GM21423 (cell line): ENCODE measurements around the gene NFATC1.

ENCODE experiments used
- ATAC-seq: cut with Tn5 transposase; IDR thresholded peaks from one replicate; pipeline ENCODE4 v1.9.1; 2021; ENCODE audit warnings: mild to moderate bottlenecking, moderate library complexity; ENCODE audit not compliant: unreplicated experiment

Gene NFATC1

GRCh38 chr18:79547413-79548076, 151.8 kb downstream of the NFATC1 start:
- ATAC-seq, result no peak

GRCh38 chr18:79548077-79548450, 152.3 kb downstream of the NFATC1 start:
- no peak for ATAC-seq

GRCh38 chr18:79548621-79548985, 152.9 kb downstream of the NFATC1 start:
- no peak for ATAC-seq

- no peak for ATAC-seq
Measured at GRCh38 chr18:79548986-79549637, 153.4 kb downstream of the NFATC1 start.

DNA sequence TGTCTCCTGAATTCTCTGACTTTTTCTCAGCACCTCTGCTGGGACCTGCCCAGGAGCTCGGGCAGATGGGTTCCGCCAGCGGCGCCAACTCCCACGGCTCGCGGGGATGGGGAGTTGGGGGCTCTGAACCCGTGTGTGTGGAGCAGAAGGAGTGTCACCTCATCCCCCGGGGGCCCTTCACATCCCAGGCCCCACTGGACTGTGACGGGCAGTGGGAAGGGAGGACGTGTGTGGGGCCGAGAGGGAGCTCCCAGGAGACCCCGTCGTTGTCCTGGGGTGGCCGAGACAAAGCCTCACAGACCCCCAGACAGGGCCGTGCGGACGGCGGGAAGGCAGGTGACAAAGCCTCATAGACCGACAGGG, 153.9 kb downstream of the NFATC1 start:
- no peak for ATAC-seq

GRCh38 chr18:79552140-79552631, 156.5 kb downstream of the NFATC1 start:
- ATAC-seq, result no peak

DNA sequence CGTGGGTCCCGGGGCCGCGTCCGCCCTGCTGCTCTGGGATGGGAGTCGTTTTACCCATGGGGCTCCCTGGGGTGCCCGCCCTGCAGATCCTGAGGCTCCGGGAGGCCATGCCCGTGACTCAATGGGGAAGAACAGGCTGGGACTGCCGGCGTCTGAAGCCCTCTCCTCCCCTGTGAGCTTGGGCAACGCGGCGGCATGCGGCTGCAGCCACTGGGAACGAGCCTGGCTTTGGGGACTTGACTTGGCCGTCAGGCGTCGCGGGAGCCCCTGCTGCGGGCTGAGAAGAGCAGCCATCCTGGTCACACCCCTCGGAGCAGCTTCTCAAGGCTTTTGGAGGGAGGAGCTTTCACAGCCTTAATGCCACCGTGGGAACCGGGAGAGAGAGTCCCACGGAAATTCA, 157.0 kb downstream of the NFATC1 start:
- ATAC-seq, result no peak

GRCh38 chr18:79553154-79553553, 157.4 kb downstream of the NFATC1 start:
- ATAC-seq, result no peak

DNA sequence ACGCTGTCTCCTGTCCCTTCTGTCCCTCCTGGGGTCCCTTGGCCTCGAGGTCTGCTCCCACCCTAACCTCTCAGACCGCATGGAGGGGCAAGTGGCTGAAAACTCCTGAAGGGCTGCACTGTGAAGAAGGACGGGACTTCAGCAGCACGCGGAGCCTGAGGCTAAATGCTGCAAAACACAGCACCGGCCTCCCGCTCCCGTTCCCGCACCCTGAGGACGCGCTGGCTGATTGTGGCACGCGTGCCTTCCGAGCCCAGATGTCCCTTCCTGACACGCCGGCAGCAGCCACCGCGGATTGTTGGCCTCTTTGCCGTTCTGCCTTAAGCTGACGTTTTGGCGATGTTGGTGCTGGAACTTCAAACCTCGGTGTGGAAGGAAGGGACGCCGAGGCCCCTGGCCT, 158.0 kb downstream of the NFATC1 start:
- no peak for ATAC-seq

DNA sequence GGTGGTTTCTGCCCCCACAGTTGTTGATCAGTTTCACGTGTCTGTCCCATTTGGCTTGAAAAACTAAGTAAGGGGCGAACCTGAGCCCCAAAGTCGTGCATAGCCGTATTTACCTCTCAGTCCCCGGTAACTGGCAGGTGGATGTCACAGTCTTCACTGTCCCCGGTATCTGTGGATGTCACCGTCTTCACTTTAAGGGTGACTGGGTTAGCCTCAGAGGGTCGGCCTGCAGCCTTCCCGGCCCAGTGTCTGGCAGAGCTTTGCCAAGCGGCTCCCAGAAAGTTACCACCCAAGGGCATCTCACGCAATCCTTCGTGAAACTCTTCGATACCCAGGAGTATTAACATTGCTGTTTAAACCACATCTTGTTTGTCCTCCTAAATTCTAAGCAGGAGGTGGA, 158.6 kb downstream of the NFATC1 start:
- ATAC-seq, result no peak

DNA sequence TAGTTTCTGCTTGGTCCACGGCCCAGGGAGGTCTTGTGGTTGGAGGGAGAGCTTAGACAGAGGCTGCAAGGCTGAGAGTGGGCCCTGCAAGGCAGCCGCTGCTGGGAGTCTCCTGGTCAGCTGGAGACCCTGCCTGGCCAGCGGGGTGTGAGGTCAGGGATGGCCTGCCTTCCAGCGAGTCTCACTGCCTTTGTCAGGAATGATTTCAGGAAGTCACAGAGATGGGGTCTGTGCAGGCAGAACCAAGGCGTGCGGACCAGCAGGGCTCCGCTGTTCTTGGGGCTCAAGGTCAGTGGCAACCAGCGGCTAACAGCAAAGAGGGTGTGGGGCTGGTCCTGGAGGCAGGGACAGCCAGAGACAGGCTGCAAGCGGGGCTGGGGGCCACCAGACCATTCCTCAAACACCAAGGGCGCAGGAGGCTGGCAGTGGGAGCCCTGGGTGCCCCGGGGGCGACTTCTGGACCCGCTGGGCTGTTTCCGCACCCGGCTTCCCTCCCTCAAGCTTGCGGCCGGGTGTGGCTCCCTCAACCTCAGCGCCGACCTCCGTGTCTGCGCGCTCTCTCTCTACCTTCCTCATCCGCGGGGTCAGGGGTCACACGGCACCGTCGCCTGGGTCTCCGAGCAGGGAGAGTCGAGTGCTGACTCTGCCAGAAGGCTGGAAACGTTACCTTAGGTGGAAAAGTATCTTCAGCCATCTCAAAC, 159.4 kb downstream of the NFATC1 start:
- ATAC-seq, result no peak

DNA sequence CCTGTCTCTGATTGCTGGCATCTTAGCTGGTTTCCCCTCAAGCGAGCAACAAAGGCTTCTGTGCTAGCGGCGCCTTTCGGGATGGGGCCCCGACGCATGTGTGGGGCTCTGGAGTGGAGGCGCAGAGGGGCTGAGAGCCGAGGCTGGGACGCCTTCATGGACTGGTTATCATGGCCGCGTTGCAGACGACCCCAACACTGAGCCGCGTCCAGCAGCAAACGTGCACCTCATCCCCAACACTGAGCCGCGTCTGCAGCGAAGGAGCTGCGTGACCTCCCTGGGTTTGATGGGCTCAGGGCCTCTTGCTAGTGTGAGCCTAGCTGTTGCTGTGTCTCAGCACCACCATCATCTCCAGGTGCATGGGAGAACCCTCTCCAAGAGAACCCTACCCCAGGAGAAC, 160.2 kb downstream of the NFATC1 start:
- no peak for ATAC-seq

DNA sequence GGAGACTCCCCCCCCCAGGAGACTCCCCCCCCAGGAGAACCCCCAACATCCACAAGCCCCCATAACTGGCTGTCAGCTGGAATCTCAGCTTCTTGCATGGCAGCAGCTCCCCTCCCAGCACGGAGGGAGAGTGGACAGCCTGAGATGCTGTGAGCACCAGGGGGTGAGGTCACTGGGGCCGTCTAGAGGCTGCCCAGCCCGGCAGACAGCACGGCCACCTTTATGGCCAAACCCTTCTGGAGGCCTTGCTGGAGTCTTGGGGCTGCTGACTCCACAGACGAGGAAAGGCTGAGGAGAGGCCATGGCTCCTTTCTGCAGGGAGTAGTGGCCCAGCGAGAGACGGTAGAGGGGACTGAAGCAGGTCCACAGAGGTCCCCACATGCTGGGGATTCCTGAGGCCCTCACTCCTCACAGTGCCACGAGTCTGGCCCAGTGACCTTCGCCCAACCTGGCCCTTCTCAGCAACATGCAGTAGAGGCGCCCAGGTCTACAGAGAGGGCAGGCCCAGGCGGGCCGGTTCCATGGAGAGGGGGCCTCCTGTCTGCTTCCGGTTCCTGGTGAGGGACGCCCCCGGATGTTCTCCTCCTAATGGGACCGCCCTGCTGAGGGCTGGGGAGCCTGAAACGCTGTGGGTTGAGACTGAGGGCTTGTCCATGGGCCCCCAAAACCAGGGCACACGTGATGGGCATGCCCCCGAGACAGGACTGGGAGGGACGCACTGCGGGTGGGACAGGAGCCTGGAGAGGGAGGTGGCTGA, 161.3 kb downstream of the NFATC1 start:
- ATAC-seq, result no peak

DNA sequence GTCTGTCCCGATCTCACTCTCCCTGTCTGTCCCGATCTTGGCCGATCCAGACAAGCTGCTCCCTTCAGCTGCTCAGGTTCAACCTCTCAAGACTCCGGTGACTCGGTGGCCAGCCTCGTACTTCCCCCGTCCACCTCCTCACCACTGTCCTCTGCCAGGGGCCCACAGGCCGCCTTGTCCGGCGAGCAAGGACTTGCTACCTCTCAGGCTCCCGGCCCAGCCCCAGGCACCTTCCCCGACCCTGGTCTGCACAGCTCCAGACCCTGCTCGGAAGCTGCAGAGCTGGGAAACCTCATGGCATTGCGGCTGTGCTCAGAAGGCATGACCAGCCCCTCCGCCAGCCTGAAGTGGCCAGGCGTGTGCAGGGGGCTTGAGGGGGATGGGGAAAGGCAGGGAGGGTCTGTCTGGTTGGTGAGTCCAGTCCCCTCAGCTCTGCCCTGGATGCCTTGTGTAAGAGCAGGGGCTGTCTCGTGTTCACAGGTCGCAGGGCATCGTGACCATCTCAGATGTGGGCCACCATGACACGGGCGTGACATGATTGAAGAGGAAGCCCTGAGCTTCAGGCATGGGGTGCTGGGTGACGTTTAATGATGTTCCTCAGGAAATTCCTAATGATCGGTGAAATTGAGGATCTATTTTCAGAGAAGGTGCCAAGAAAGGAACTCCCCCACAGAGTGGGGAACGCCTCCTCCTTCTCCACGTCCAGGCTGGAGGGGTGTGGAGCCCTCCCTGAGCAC, 162.6 kb downstream of the NFATC1 start:
- no peak for ATAC-seq

DNA sequence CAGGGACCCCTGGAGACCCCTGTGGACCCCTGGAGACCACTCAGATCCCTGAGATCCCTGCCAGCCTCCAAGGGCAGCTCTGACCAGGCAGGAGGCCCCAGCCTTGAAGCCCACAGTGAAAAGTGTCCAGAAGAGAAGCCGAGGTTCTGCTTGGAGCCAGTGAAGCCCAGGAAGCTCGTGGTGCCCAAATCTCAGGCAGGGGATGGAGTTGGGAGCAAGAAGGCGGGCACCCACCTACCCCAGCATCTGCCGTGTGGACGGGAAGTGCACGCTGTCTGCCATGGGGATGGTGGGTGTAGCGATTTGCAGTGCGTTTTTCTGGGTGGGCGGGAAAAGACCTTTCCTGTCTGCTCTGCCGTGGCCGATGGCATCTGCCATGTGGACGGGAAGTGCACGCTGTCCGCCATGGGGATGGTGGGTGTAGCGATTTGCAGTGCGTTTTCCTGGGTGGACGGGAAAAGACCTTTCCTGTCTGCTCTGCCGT, 163.2 kb downstream of the NFATC1 start:
- no peak for ATAC-seq

- ATAC-seq, result no peak
Measured at GRCh38 chr18:79559436-79559835, 163.7 kb downstream of the NFATC1 start.

DNA sequence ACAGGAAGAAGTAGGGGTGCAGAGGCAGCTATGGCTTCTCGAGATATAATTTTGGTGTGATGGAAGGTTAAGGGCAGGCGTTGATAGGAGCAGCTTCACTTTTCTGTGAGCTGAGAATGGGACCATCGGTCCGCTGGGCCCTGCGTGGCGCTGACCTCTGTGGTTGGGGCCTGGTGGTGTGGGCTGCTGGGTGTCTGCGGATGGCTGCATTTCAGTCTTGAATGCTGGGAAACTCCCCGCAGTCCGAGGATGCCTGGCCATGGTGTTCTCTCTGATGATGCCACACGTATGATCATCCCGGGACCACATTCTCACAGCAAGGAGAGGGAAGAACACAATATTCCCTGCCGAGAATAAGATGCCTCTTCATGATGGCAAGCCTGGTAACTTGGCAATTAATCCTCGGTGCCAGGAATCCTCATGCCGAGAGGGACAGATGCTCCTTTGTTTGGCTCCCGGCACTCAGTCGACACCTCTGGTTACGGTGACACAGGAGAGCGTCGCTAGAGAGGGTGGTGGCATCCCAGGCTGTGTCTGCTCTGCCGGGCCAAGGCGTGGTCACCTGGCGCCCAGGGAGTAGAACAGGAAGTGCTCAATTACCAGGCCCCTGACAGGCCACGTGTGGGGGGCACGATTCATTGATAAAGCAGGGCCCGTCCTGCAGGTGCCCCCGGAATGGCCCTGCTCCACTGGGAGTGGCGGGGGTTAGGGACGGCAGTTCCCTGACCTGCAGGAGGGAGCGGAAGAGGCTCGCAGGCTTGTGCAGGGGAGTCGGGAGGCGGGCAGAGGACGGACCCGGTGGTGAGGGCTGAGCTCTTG, 164.5 kb downstream of the NFATC1 start:
- ATAC-seq, result no peak

- ATAC-seq, result no peak
Measured at GRCh38 chr18:79560861-79561210, 165.1 kb downstream of the NFATC1 start.

GRCh38 chr18:79563949-79564348, 168.2 kb downstream of the NFATC1 start:
- no peak for ATAC-seq

GRCh38 chr18:79564441-79564840, 168.7 kb downstream of the NFATC1 start:
- no peak for ATAC-seq
